BJ (cell line): ENCODE data around the gene DCANP1. TPM values are rescaled to one million over a fixed set of nuclear protein-coding genes. Genes with fewer than 3 reads are reported as not detected.
A peak's percentile ranks its signal among the peaks of the same experiment; 100 is the strongest.
"Not testable (repeated sequence)": the region's sequence is repeated elsewhere in the genome, so short reads cannot be mapped to it uniquely, and the experiment has no call there.

Source experiments
- CTCF ChIA-PET: fragments of 350-600 bp; formaldehyde crosslinking; extraction: SDS; loops from one replicate; lab custom pipeline; 2021; ENCODE audit warnings: antibody characterized with exemption, inconsistent platforms; lab: Yijun Ruan, JAX
- POLR2A ChIA-PET: fragments of 300-600 bp; sonication (Branson Sonifier 250); formaldehyde crosslinking; extraction: SDS; loops from one replicate; lab custom pipeline; 2021; ENCODE audit warnings: antibody characterized with exemption; lab: Charles Lee
- DNase-seq: peaks from one replicate; pipeline ENCODE4 v3.0.0-alpha.2; 2011; ENCODE audit warnings: low read depth
- H3K27me3 ChIP-seq: 2 replicates; pipeline ENCODE4 v1.6.0; 2011; ENCODE audit warnings: low read length; ENCODE audit not compliant: control insufficient read depth, insufficient read depth
- H3K36me3 ChIP-seq: 2 replicates; pipeline ENCODE4 v1.5.1; 2011; ENCODE audit warnings: low read length; ENCODE audit not compliant: control insufficient read depth, insufficient read depth
- H3K4me3 ChIP-seq: 2 replicates; pipeline ENCODE4 v1.5.1; 2011; ENCODE audit warnings: low read depth, mild to moderate bottlenecking, control low read depth, low read length
- polyA minus RNA-seq: library from RNA; depleted of rRNA, polyadenylated mRNA; stranded (reverse); fragments of >200 nt; gene quantifications from 2 replicates; pipeline ENCODE4 v1.2.3, GENCODE V29; 2011; rRNA and poly(A)+ RNA removed
- polyA plus RNA-seq: library from polyadenylated mRNA; depleted of rRNA; stranded (reverse); fragments of >200 nt; gene quantifications from 2 replicates; pipeline ENCODE4 v1.2.3, GENCODE V29; 2011; rRNA removed
- TF ChIP-seq, protein P1 (sequence below): IDR thresholded peaks from 2 replicates; pipeline ENCODE4 v1.5.1; 2011; ENCODE audit warnings: low read depth, mild to moderate bottlenecking, control low read depth, inconsistent platforms, low read length, moderate library complexity; ENCODE audit not compliant: insufficient read depth

DCANP1 gene, protein sequence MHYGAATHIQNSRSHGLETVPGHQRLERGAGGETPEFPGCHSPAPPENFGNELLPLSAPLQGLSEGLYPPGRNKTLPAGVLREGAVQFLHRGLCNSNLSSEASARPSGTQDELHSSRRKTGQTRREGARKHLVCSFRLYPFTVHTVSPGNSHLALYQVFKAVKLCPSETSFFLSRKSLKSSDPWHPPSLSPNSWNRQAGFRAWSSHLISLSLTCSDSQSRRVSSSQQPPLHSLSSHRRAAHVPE
- not detected in 2 replicates for polyA plus RNA-seq
- not detected in 2 replicates for polyA minus RNA-seq

DNA sequence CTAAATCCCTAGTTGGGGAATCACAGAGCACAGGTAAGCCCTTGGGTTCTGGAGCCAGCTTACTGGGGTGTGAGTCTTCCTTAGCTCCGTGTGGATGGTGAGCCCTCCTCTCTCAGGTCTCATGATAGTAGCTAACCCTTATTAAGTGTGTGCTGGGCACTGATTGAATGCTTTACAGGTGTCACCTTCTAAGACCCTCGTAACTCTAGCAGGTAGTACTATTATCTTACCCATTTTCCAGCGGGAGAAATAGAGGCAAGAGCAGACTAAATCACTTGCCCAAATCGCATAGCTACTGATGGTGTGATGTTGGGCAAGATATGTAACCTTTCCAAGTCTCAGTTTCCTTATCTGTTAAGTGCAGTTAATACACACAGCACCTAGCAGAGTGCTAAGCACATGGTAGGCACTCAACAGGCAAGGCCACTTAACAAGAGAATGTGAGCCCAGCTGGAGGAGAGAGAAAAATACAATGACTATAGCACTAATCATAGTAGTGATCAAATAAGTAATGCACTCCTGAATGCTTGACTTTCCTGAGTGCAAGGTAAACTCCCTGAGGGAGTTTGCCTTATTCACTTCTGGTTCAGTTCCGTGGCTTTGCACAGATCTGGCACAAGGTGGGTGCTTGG is at the start of gene DCANP1:
Gene DCANP1 (minus strand): TSS at position 51 of the 632 bp plus-strand sequence. CDS start 240 bp downstream, outside the sequence.
- POLR2A ChIA-PET: no interaction called here

DNA sequence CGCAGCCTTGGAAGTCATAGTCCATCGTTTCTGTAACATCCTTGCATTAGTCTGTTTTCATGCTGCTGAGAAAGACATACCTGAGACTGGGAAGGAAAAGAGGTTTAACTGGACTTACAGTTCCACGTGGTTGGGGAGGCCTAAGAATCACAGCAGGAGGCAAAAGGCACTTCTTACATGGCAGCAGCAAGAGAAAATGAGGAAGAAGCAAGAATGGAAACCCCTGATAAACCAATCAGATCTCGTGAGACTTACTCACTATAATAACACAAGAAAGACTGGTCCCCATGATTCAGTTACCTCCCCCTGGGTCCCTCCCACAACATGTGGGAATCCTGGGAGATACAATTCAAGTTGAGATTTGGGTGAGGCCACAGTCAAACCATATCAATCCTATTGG is 48.4 kb upstream of the DCANP1 start:
- CTCF ChIA-PET: interaction anchor here (1.3 to 4.5 kb wide), 3 partner anchors 30 to 57 kb away, joined by 4 to 27 read pairs (median 4); no protein-coding TSS in a partner anchor
- H3K27me3 ChIP-seq, H3K36me3 ChIP-seq, POLR2A ChIA-PET, DNase-seq, H3K4me3 ChIP-seq: not testable (repeated sequence)

More for the DNA sequence above, at the start of gene DCANP1:
- DNase-seq: no peak
- Histone ChIP-seq H3K4me3 (no peak within 1 kb of the TSS), H3K27me3 (no peaks in the 10 kb centered on the region; the same call in none of the 2 replicates), H3K36me3 (no peaks in the 10 kb centered on the region)
- TF ChIP-seq, protein P1, sequence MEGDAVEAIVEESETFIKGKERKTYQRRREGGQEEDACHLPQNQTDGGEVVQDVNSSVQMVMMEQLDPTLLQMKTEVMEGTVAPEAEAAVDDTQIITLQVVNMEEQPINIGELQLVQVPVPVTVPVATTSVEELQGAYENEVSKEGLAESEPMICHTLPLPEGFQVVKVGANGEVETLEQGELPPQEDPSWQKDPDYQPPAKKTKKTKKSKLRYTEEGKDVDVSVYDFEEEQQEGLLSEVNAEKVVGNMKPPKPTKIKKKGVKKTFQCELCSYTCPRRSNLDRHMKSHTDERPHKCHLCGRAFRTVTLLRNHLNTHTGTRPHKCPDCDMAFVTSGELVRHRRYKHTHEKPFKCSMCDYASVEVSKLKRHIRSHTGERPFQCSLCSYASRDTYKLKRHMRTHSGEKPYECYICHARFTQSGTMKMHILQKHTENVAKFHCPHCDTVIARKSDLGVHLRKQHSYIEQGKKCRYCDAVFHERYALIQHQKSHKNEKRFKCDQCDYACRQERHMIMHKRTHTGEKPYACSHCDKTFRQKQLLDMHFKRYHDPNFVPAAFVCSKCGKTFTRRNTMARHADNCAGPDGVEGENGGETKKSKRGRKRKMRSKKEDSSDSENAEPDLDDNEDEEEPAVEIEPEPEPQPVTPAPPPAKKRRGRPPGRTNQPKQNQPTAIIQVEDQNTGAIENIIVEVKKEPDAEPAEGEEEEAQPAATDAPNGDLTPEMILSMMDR: no peak
- CTCF ChIA-PET: interaction anchor here (0.6 to 1.5 kb wide), 6 partner anchors 9 to 114 kb away, joined by 3 to 4 read pairs (median 3); no protein-coding TSS in a partner anchor

DNA sequence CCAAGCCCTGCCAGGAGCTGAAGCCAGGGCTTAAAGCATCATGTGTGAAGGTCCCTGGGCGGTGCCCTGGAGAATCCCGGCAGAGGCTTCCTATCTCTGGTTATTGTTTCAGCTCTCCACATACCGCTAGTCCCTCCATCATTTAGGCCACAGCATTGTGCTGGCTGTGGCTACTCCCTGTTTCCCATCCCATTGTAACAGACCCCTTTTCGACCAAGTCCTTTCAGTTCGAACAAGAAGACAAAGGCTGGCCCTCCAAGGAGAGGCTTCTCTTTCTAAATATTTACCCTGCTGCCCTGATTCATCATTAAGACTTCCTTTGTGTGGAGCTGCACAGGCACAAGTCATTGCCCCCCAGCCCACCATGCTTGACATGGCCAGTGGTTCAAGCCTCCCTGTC is 47.0 kb upstream of the DCANP1 start:
- Histone ChIP-seq H3K36me3 (no peaks in the 10 kb centered on the region), H3K4me3 (no peak overlapping the region), H3K27me3 (peaks cover 2% of the 10 kb centered on the region; the same call in 1 of the 2 replicates)
- no peak for DNase-seq
- ChIA-PET CTCF (interaction anchor here (0.7 to 4.5 kb wide), 9 partner anchors 9 to 684 kb away, joined by 3 to 27 read pairs (median 4); no protein-coding TSS in a partner anchor), POLR2A (no interaction called here)
- TF ChIP-seq, protein P1: no peak

DNA sequence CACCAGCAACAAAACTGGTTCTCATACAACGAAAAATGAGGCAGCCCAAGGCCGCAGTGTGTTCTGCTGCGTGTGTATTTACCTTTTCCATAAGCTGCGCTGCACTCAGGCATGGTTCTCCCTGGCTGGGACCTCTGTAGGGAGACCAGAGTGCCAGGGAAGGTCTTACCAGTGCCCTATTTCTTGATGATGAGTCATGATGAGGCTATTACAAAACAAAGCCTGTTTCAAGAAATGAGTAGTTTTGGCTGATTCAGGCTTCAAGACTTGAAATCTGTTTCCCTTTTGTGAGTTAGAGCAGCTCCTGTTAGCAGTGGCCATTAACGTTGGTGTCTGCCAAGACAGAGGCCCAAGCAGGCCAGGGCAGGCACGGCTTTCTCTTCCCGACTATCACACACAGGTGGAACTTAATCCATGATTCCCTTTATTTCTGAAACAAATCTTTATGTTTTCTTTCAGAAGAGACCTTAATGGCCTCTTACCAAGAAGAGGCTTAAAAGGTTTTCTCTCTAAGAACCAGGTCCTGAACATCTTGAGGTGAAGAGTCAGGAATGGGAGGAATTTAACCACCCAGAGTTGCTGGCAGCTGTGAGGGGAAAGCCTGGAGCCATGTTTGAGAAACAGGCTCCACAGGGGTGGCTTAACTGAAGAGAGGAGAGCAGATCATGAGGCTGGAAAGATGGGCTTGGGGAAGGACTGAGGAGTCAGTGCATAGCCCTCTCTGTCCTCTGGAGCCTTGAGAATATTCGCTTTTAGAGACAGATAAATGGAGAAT is 46.4 kb upstream of the DCANP1 start:
- TF ChIP-seq, protein P1: no peak
- H3K36me3 ChIP-seq: no peaks in the 10 kb centered on the region
- peak; percentile 75 for DNase-seq
- 0 out of 2 replicates have a peak, but pooled peaks cover 2% of the 10 kb centered on the region for H3K27me3 ChIP-seq
- CTCF ChIA-PET: interaction anchor here (0.7 to 4.5 kb wide), 10 partner anchors 10 to 684 kb away, joined by 3 to 27 read pairs (median 4); no protein-coding TSS in a partner anchor
- POLR2A ChIA-PET: no interaction called here
- no peak overlapping the region for H3K4me3 ChIP-seq

DNA sequence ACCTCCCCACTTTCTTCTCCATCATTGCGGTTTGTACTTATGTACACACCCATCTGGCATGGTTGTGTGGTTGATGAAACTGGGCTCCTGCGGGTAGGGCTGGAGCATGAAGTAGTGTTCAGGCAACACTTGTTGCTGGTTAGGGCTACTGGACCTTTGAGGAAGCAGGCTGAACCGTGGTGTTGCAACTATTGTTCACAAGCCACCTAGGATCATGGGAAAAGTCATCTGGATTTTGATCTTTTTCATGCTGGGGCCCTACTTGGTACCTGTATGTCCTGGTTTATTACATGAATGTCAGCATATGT is 45.1 kb upstream of the DCANP1 start:
- POLR2A ChIA-PET: no interaction called here
- no peaks in the 10 kb centered on the region for H3K36me3 ChIP-seq
- DNase-seq: no peak
- TF ChIP-seq, protein P1: no peak
- no peaks in the 10 kb centered on the region for H3K27me3 ChIP-seq
- H3K4me3 ChIP-seq: no peak overlapping the region
- CTCF ChIA-PET: interaction anchor here (0.6 to 4.5 kb wide), 6 partner anchors 11 to 237 kb away, joined by 3 to 27 read pairs (median 5); no protein-coding TSS in a partner anchor
